Heart left ventricle (tissue), 16 donors: Measurements from ENCODE around the gene SPANXC. TPM values are rescaled to one million over a fixed set of nuclear protein-coding genes. Genes with fewer than 3 reads are reported as not detected.
A peak's percentile ranks its signal among the peaks of the same experiment; 100 is the strongest.
"Not testable (repeated sequence)": the region's sequence is repeated elsewhere in the genome, so short reads cannot be mapped to it uniquely, and the experiment has no call there.

ENCODE experiments used
- ATAC-seq, 4 donors: fragments of 200-7000 bp; cut with Tn5 transposase; one replicate each; pipeline ENCODE4 v1.9.1; 2020 to 2022; ENCODE audit warnings: moderate library complexity in 4 of 4, mild to moderate bottlenecking in 3 of 4, moderate number of reproducible peaks in 1 of 4
- DNase-seq, 5 donors: peaks; one replicate each; pipeline ENCODE4 v3.0.0-alpha.2; 2020
- H3K27ac ChIP-seq, 12 donors: fragments of 200-600 bp; sonication (generic) in 4 of 12; one replicate each; pipeline versions ENCODE4 v1.5.0 to v1.8.0; 2016 to 2022; ENCODE audit warnings: mild to moderate bottlenecking in 2 of 12
- H3K27me3 ChIP-seq, 9 donors: fragments of 200-600 bp; sonication (generic) in 2 of 9; one replicate each; pipeline versions ENCODE4 v1.5.1 to v1.8.0; 2016 to 2022; ENCODE audit warnings: mild to moderate bottlenecking in 3 of 9
- H3K36me3 ChIP-seq, 9 donors: fragments of 200-600 bp; sonication (generic) in 2 of 9; one replicate each; pipeline versions ENCODE4 v1.5.0 to v1.8.0; 2018 to 2022; ENCODE audit warnings: mild to moderate bottlenecking in 2 of 9
- H3K4me1 ChIP-seq, 12 donors: fragments of 200-600 bp; sonication (generic) in 4 of 12; one replicate each; pipeline versions ENCODE4 v1.5.0 to v1.8.0; 2016 to 2022; ENCODE audit warnings: mild to moderate bottlenecking in 3 of 12
- H3K4me3 ChIP-seq, 12 donors: fragments of 200-600 bp; sonication (generic) in 4 of 12; one replicate each; pipeline versions ENCODE4 v1.5.0 to v1.8.0; 2017 to 2022; ENCODE audit warnings: mild to moderate bottlenecking in 9 of 12, moderate library complexity in 4 of 12
- H3K9me3 ChIP-seq, 12 donors: fragments of 200-600 bp; sonication (generic) in 4 of 12; one replicate each; pipeline versions ENCODE4 v1.5.0 to v1.8.0; 2016 to 2022; ENCODE audit warnings: mild to moderate bottlenecking in 1 of 12
- CTCF ChIP-seq, 12 donors: fragments of 200-600 bp; sonication (generic) in 4 of 12; IDR thresholded peaks; one replicate each; pipeline versions ENCODE4 v1.5.0 to v1.8.0; 2018 to 2022; ENCODE audit warnings: antibody characterized with exemption in 12 of 12, mild to moderate bottlenecking in 5 of 12
- POLR2A ChIP-seq, 2 donors: fragments of 450-650 bp; IDR thresholded peaks; one replicate each; pipeline ENCODE4 v1.6.1; 2017; ENCODE audit warnings: antibody characterized with exemption in 2 of 2, mild to moderate bottlenecking in 2 of 2, moderate library complexity in 2 of 2
- WGBS, 4 donors: extraction: QIAGEN DNeasy Blood & Tissue Kit in 2 of 4; methylation state at CpG; one replicate each; pipeline versions ENCODE4 v1.1.5 to v1.1.7; 2013 to 2018; 5-methylcytosine and 5-hydroxymethylcytosine counted together
- intact Hi-C, 10 donors: fragments of 100-400 bp; cut with DNase I; formaldehyde crosslinking; loops; one replicate each; pipeline versions ENCODE4 v1.11.1 to v1.14.2; 2022
- long read RNA-seq, 3 donors: library from polyadenylated mRNA; unstranded; transcript quantifications; one replicate each; pipeline ENCODE4 v2.0.0, GENCODE V29; 2020 to 2021
- polyA plus RNA-seq, 2 donors: library from polyadenylated mRNA; stranded (reverse); fragments of 200-250 nt; gene quantifications; one replicate each; pipeline ENCODE4 v1.2.3, GENCODE V29; 2013
- total RNA-seq, 9 donors: library from RNA; depleted of rRNA in 2 of 9; stranded (reverse); fragments of >200 nt in 2 of 9; fragmentation: NEBNext Ultra II Directional in 3 of 9; extraction: Animal tissue kit (Norgen Biotek cat#: 25700) in 3 of 9; gene quantifications; one replicate each; pipeline versions ENCODE4 v1.1.0 to v1.2.4, GENCODE V29; 2016 to 2023
- donor health status: ischemic (EF 13 %, LVEDD 7.1; RV severe dilation, severe dysfunction).
- donor health status: healthy with polysubstance abuse.
- donor health status: DM: no; HTN: yes; CAD: no.
- donor health status: DM: no; HTN: no; CAD: no.
- donor health status: ischemic (EF 25% LVEDD 6.9; RV normal size, moderate dysfunction).
- donor health status: ischemic (EF 25% LVEDD 5.7; RV mildly dilated, moderate dysfunction).
- donor health status: healthy.
- donor health status: DM: yes; HTN: yes; CAD: no.
- donor health status: ischemic (EF 35%, LVEDD 5.7; RV mildly dilated, moderate dysfunction).
- donor health status: nonischemic (EF 11% LVEDD 7.7; RV severe dilation, severe dysfunction).
- donor health status: DM: yes; HTN: yes; CAD: no.
- donor health status: PGD.
- donor health status: ischemic (EF 29% LVEDD 5.4; RV normal size, mild dysfunction).
- donor health status: nonischemic (EF 23%, LVEDD 6.1; RV moderate dilation, normal function).

SPANXC gene
- total RNA-seq: not detected
- not detected for polyA plus RNA-seq
- long read RNA-seq, donor 1: 0 reads
- long read RNA-seq, donor 2: 0 reads
- long read RNA-seq, donor 3: 0 reads

DNA sequence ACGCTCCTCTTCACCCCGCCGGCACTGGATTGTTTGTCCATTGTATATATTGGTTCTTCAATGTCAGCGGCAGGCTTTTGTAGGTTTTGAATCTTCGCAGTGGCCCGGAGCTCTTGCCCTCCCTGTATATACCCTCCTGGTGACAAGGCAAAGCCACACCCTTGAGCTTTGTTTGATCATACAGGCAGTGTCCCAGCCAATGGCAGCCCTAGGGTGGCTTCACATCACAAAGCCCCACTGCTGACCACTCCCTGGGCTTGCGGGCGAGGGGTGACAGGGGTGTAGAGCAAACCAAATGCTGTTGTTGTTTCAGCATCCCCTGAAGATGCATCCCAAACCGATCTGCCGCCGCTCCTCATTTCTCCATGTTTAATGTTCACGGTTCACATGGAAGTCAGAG lies at the start of gene SPANXC:
Gene SPANXC (minus strand): TSS at position 101 of the 400 bp plus-strand sequence. CDS start 60 bp downstream, at position 41.
- intact Hi-C loops, DNase-seq, H3K4me1 ChIP-seq, H3K9me3 ChIP-seq, H3K27me3 ChIP-seq, H3K36me3 ChIP-seq, ATAC-seq, H3K4me3 ChIP-seq, H3K27ac ChIP-seq: not testable (repeated sequence)
- 92 to 99% (median 94%) methylated on average over 3 to 7 of the region's 12 CpGs for WGBS, 4 donors

DNA sequence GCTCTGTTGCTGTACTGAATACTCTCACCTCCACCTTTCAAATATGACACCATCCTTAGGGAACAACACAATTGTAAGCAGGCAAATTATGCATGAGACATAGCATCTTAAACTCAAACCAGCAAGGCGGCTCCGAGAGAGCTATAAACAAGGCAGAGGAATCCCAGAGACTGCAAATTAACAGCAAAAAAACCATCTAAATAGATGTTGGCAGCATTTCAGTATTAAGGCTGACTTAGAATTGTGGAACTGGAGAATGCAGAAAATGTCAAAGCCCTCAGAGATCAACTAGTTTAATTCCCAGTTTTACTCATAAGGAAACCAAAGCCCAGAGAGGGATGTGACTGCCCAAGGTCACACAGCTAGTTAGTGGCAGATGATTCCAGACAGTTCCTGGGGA lies 37.2 kb upstream of the SPANXC start:
- H3K27ac ChIP-seq: no peak overlapping the region
- H3K27me3 ChIP-seq: no peaks in the 10 kb centered on the region
- ATAC-seq: no peak
- TF ChIP-seq CTCF (IDR thresholded peaks at IDR 0.05): no peak
- no peak for TF ChIP-seq POLR2A (IDR thresholded peaks at IDR 0.05)
- H3K9me3 ChIP-seq: no peaks in the 10 kb centered on the region
- H3K36me3 ChIP-seq: no peaks in the 10 kb centered on the region
- H3K4me3 ChIP-seq: no peak overlapping the region
- WGBS, 4 donors: 59 to 85% (median 75%) methylated on average over 2 of the region's 2 CpGs
- H3K4me1 ChIP-seq: no peaks in the 10 kb centered on the region
- intact Hi-C loops: loop anchor here in 2 of 10 donors (10.0 kb wide), 2 partner anchors 365 to 515 kb away; no protein-coding TSS in a partner anchor
- DNase-seq: no peak

- no peak for DNase-seq
- WGBS, 4 donors: 30 to 50% (median 42%) methylated on average over 3 of the region's 3 CpGs
- Histone ChIP-seq H3K4me3 (no peak overlapping the region), H3K27ac (no peak overlapping the region), H3K27me3 (no peaks in the 10 kb centered on the region), H3K4me1 (no peaks in the 10 kb centered on the region), H3K9me3 (no peaks in the 10 kb centered on the region), H3K36me3 (no peaks in the 10 kb centered on the region)
- ATAC-seq: no peak
- intact Hi-C loops: loop anchor here in 2 of 10 donors (10.0 kb wide), 2 partner anchors 364 to 514 kb away; no protein-coding TSS in a partner anchor
- TF ChIP-seq POLR2A (IDR thresholded peaks at IDR 0.05) (no peak), CTCF (IDR thresholded peaks at IDR 0.05) (peak in 11 of 12 donors; percentile 15 to 49 (median 29))
Measured at GRCh38 chrX:141278306-141278705, 36.0 kb upstream of the SPANXC start.

GRCh38 chrX:141258080-141258479 lies 15.8 kb upstream of the SPANXC start:
- DNase-seq (no peak), ATAC-seq (no peak)
- H3K4me3 ChIP-seq: no peak overlapping the region
- no peak for TF ChIP-seq POLR2A (IDR thresholded peaks at IDR 0.05)
- TF ChIP-seq CTCF (IDR thresholded peaks at IDR 0.05): no peak
- H3K36me3 ChIP-seq: no peaks in the 10 kb centered on the region
- no peaks in the 10 kb centered on the region for H3K27me3 ChIP-seq
- 58 to 65% (median 62%) methylated on average over 1 of the region's 1 CpG for WGBS, 4 donors
- no peak overlapping the region for H3K27ac ChIP-seq
- no peaks in the 10 kb centered on the region for H3K9me3 ChIP-seq
- H3K4me1 ChIP-seq: no peaks in the 10 kb centered on the region
- intact Hi-C loops: no loop called here

- Histone ChIP-seq H3K27me3 (no peaks in the 10 kb centered on the region), H3K9me3 (no peaks in the 10 kb centered on the region), H3K4me3 (no peak overlapping the region), H3K4me1 (no peaks in the 10 kb centered on the region), H3K36me3 (no peaks in the 10 kb centered on the region), H3K27ac (no peak overlapping the region)
- no peak for ATAC-seq
- WGBS, 4 donors: 65 to 86% (median 81%) methylated on average over 2 of the region's 2 CpGs
- no peak for DNase-seq
- intact Hi-C loops: no loop called here
- TF ChIP-seq CTCF (IDR thresholded peaks at IDR 0.05) (no peak), POLR2A (IDR thresholded peaks at IDR 0.05) (no peak)
Measured at GRCh38 chrX:141221611-141222010, 20.7 kb downstream of the SPANXC start.
